ENCODE results near the gene MAML3.

- no peak for TF ChIP-seq CTCF (IDR thresholded peaks at IDR 0.05; ENCODE audit: low read depth, low read length, poor library complexity, severe bottlenecking)
- no peak for TF ChIP-seq EZH2phosphoT487 (IDR thresholded peaks at IDR 0.05; ENCODE audit: borderline replicate concordance, low read length)
Observed at GRCh38 chr4:139763672-139764071, 390.3 kb downstream of the MAML3 start.

Measured in DOHH2 (cell line).